Measurements from ENCODE around the gene PLK5. TPM values are rescaled to one million over a fixed set of nuclear protein-coding genes. Genes with fewer than 3 reads are reported as not detected.

The PLK5 gene
- total RNA-seq, 2 experiments from 2014 or later = not detected

DNA sequence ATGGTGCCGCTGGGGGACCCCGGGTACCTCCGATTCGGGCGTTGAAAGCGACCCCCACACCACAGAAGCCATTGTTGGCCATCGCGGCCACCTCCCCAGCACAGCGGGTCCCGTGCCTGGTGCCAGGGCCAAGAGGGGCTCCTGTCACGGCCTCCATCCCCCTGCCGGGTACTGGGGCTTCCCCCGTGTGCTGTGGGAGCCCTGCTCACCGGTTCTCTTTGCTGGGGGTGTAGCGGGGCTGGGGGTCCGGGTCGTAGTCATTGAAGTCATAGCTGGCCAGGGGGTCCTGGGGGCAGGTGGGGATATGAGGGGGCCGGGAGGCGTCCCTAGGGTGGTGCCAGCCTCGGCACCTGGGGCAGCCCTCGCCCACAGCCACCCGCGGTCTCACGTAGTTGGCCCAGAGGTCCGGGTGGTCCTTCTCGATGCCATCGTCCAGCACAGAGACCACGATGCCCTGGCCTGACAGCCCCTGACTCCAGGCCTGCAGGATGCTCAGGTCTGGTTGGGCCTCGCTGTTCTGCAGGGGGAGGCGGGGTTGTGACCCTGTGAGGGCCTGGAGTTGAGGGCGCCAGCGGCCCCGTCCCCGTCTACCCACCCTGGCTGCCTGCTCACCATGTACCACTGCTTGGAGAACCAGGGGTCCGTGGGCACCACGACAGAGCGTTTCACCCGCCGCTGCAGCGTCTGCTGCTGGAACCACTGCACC, 36.1 kb upstream of the PLK5 start:
- Mint-ChIP-seq H3K9me3 (no peaks in the 10 kb centered on the region), H3K27me3 (peaks cover 4% of the 10 kb centered on the region), H3K4me3 (no peak overlapping the region), H3K36me3 (no peaks in the 10 kb centered on the region), H3K27ac (no peak overlapping the region), H3K4me1 (peaks cover 9% of the 10 kb centered on the region)
- no peak for DNase-seq

DNA sequence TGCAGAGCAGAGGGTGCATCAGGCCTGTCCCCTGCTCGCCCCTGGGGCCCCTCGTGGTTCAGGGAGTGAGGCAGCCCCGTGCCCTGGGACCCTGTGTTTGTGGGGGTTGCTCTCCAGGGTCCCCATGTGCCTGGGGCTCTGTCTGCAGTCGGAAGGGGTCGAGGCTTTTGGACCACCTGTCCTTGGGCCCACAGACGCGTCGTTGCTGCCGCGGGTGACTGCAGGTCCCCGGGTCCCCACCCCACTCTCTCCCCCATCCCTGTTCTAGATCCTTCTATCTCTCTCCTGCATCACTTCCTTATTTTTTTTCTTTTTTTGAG, 35.6 kb upstream of the PLK5 start:
- peaks cover 4% of the 10 kb centered on the region for H3K27me3 Mint-ChIP-seq
- no peak overlapping the region for H3K4me3 Mint-ChIP-seq
- no peak overlapping the region for H3K27ac Mint-ChIP-seq
- no peak for DNase-seq
- peaks cover 9% of the 10 kb centered on the region for H3K4me1 Mint-ChIP-seq
- H3K9me3 Mint-ChIP-seq = no peaks in the 10 kb centered on the region
- H3K36me3 Mint-ChIP-seq = no peaks in the 10 kb centered on the region

DNA sequence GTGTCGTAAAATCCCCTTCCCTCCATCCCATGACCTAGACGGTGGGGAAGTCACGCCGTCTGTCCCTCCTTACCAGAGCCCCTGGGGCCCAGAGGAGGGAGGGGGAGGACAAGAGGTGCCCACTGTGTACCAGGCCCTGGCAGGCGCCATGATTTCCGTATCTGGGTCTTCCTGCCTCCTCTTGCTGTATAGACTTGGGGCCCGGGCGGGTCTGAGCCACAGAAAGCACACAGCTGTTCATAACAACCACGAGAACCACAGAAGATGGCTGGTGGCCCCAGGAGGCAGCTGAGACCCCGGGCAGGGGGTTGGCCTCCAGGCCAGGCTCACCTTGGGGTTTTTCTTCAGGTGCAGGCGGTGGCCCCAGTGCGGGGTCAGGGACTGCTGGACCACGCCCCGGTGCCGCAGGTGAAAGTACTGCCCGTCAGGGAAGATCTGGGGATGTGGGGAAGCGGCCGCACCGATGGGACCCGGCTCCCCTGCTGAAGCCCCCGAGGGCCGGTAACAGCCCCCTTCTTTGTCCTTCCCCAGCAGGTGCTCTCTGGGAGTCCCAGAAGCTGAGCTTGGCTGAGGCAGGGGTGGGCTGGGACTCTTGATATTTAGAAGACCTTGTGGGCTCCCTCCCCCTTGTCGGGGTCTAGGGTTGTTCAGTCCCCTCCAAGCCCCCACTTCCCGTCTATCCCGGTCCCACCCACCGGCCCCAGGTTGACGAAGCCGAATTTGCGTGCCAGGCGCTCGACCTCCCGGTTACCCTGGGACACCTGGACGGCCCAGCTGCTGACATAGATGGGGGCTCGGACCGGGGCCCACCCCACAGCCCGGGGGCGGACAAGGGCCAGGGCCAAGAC, 34.2 kb upstream of the PLK5 start:
- no peak overlapping the region for H3K27ac Mint-ChIP-seq
- peaks cover 9% of the 10 kb centered on the region for H3K4me1 Mint-ChIP-seq
- no peaks in the 10 kb centered on the region for H3K9me3 Mint-ChIP-seq
- DNase-seq = no peak
- no peaks in the 10 kb centered on the region for H3K36me3 Mint-ChIP-seq
- peaks cover 4% of the 10 kb centered on the region for H3K27me3 Mint-ChIP-seq
- H3K4me3 Mint-ChIP-seq = peak overlapping the region; percentile 63

DNA sequence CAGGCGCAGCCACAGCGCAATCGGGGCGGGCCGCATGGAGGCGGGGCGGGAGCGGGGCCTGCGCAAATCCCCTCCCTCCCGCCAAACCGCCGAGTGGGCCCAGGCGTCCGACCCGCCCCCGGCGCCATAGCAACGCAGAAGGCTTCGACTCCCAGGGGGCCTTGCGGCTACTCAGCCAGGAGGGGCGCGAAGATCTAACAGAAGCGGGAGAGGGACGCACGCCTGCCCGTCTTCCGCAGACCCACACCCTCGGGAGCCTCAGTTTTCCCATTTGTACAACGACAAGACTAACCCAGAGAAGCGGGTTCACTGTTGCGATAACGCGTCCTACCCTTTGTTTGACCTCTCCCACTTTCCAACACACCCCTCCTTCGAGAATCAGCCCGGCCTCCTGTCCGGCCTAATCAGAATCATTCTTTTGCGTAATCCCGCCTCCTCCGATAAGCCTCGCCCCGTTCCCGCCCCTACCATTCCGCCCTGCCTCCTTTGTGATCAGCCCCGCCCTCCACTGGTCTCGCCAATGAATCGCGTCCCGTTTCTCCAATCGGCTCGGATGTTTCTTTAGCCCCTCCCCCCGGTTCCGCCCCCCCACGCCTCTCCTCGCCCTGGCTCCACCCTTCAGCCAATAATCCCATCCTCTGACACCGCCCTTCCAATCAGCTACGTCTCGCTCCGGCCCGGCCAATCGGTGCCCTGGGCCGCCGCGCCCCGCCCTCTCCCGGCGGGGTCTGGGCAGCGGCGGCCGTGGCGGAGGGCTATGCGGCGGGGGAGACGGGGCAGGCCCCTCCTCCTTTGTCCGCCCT, 33.4 kb upstream of the PLK5 start, which contains the start of gene PCSK4:
TSS of gene PCSK4 (minus strand) at position 40 of the 803 bp plus-strand sequence. CDS start at position 36, 4 bp downstream.
- H3K36me3 Mint-ChIP-seq = no peaks in the 10 kb centered on the region

DNA sequence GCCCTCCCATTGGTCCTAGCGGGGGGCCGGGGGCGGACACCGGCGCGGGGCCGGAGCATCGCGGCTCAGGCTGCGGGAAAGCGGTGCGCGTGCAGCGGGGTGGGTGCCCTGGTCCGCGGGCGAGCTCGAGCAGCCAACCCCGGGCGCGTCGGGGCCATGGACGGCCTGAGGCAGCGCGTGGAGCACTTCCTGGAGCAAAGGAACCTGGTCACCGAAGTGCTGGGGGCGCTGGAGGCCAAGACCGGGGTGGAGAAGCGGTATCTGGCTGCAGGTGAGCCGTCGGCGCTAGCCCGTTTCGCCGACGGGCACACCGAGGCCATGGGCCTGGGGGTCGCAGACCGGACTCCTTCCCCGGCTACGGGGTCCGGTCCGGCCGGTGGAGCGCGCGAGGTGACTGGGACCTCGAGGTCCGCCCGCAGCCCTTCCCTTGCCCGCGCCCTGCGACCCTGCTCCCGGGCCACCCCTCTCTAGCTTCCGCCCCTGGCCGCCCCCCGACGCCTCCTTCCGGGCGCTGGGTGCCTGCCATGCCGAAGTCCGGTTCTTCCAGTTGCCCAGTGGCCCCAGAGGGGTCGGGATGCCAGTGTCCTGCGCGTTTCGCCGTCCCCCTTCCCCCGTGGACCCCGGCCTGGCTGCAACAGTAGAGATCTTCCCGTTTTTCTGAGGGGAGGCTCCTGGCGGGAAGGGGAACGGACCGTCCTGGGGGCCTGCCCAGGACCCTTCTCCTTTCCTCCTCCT, 32.6 kb upstream of the PLK5 start, which contains the start of gene REEP6:
TSS of gene REEP6 (plus strand) at position 68 of the 735 bp plus-strand sequence. CDS start at position 157, 89 bp downstream.
- H3K36me3 Mint-ChIP-seq = no peaks in the 10 kb centered on the region
- H3K9me3 Mint-ChIP-seq = no peaks in the 10 kb centered on the region
- peaks cover 9% of the 10 kb centered on the region for H3K4me1 Mint-ChIP-seq
- no peak for DNase-seq
- H3K27me3 Mint-ChIP-seq = peaks cover 4% of the 10 kb centered on the region
- H3K27ac Mint-ChIP-seq = peak within 1 kb of the TSS; percentile 57
- H3K4me3 Mint-ChIP-seq = peak within 1 kb of the TSS; percentile 76

More for the DNA sequence above, 33.4 kb upstream of the PLK5 start, which contains the start of gene PCSK4:
- Mint-ChIP-seq H3K4me1 (peaks cover 9% of the 10 kb centered on the region), H3K4me3 (peak within 1 kb of the TSS; percentile 76), H3K27me3 (peaks cover 4% of the 10 kb centered on the region), H3K9me3 (no peaks in the 10 kb centered on the region), H3K27ac (peak within 1 kb of the TSS; percentile 57)
- peak; percentile 94 for DNase-seq

DNA sequence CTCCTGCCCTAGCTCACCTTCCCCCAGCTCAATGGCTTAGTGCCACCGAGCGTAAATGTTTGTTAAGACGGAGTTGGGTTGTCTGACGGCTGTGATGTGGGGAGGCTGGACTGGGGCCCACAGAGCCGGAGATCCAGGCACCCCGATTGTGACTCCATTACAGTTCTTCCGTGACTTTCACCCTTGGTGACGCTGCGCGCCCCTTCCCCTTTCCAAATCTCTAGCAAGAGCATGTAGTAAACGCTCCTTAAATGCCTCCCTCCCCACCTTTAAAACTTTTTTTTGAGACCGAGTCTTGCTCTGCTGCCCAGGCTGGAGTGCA, 32.1 kb upstream of the PLK5 start:
- no peak overlapping the region for H3K27ac Mint-ChIP-seq
- H3K36me3 Mint-ChIP-seq = no peaks in the 10 kb centered on the region
- peak overlapping the region; percentile 61 for H3K4me3 Mint-ChIP-seq

DNA sequence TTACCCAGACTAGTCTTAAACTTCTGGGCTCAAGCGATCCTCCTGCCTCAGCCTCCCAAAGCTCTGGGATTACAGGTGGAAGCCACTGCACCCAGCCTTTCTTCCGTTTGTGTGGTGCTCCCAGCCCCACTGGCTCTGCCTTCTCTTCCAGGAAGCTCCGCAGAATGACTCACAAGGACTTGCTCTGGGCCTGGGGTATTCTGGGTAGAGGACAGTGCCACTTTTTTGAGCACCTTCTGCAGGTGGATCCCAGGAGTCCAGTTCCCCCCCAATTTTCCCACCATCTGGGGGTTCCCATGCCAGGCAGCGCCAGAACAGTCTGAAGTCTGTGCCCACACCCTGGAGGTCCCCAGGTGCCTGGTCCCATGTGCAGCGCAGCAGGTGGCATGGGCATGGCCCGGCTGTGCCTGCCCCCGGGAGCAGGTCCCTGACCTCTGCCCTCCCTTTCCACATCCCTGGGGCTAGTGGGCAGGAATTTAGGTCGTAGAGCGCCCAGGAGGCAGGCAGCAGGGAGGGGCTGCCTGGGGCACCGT, 31.3 kb upstream of the PLK5 start:
- DNase-seq = no peak
- no peaks in the 10 kb centered on the region for H3K36me3 Mint-ChIP-seq
- no peaks in the 10 kb centered on the region for H3K9me3 Mint-ChIP-seq
- H3K4me3 Mint-ChIP-seq = no peak overlapping the region
- H3K27me3 Mint-ChIP-seq = peaks cover 4% of the 10 kb centered on the region
- H3K4me1 Mint-ChIP-seq = peaks cover 9% of the 10 kb centered on the region
- H3K27ac Mint-ChIP-seq = no peak overlapping the region

More for the DNA sequence above, 32.1 kb upstream of the PLK5 start:
- Mint-ChIP-seq H3K4me1 (peaks cover 9% of the 10 kb centered on the region), H3K27me3 (peaks cover 4% of the 10 kb centered on the region), H3K9me3 (no peaks in the 10 kb centered on the region)
- no peak for DNase-seq

DNA sequence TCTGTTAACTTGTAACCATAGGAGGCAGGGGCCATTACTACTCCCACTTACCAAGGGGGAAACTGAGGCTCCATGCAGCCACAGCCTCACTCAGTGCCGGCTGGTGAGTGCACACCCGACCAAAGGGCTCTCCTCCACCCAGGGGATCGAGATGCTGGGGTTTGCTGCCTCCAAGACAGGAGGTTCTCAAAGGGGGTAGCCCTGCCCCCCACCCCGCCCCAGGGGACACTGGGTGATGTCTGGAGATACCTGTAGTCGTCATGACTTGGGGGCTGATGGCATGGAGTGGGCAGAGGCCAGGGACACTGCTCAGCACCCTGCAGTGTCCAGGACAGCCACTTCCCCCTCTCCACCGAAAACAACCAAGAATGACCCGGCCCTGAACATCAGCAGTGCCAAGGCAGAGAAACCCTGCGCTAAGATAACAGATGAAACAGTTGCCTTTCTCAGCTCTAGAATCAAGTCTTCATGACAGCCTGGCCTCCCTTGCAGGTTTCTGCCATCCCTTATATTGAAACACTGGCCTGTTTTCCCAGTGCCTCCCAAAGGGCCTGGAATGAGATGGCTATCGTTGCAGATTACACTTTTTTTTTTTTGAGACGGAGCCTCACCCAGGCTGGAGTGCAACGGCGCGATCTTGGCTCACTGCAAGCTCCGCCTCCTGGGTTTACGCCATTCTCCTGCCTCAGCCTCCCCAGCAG, 29.6 kb upstream of the PLK5 start:
- Mint-ChIP-seq H3K27ac (no peak overlapping the region), H3K9me3 (no peaks in the 10 kb centered on the region), H3K36me3 (no peaks in the 10 kb centered on the region), H3K4me1 (peaks cover 9% of the 10 kb centered on the region), H3K4me3 (no peak overlapping the region), H3K27me3 (peaks cover 4% of the 10 kb centered on the region)
- DNase-seq = no peak

DNA sequence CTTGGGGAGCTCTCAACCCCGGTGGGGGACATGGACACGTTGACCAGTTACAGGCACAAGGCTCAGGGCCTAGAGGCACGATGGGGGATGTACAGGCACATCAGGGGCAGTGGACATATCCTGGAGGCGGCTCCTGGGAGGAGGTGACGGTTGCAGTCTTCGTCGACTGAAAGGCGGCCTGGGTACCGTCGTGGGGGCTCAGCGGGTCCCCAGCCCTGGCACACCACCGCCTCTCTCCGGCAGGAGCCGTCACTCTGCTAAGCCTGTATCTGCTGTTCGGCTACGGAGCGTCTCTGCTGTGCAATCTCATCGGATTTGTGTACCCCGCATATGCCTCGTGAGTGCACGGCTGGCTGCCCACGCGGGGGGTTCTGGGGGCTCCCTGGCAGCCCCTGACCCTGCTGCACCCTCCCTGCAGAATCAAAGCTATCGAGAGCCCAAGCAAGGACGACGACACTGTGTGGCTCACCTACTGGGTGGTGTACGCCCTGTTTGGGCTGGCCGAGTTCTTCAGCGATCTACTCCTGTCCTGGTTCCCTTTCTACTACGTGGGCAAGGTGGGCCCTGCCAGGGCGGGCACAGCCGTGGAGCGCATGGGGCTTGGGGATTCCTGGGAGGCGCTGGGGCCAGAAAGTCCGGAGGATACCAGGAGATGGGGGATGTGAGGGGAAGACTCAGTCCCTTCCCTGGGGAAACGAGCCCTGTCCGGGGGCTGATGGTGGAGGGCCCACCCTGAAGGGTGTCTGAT, 28.7 kb upstream of the PLK5 start:
- Mint-ChIP-seq H3K4me1 (peaks cover 5% of the 10 kb centered on the region), H3K27ac (no peak overlapping the region), H3K36me3 (no peaks in the 10 kb centered on the region), H3K4me3 (no peak overlapping the region), H3K27me3 (peaks cover 4% of the 10 kb centered on the region), H3K9me3 (no peaks in the 10 kb centered on the region)
- DNase-seq = no peak

DNA sequence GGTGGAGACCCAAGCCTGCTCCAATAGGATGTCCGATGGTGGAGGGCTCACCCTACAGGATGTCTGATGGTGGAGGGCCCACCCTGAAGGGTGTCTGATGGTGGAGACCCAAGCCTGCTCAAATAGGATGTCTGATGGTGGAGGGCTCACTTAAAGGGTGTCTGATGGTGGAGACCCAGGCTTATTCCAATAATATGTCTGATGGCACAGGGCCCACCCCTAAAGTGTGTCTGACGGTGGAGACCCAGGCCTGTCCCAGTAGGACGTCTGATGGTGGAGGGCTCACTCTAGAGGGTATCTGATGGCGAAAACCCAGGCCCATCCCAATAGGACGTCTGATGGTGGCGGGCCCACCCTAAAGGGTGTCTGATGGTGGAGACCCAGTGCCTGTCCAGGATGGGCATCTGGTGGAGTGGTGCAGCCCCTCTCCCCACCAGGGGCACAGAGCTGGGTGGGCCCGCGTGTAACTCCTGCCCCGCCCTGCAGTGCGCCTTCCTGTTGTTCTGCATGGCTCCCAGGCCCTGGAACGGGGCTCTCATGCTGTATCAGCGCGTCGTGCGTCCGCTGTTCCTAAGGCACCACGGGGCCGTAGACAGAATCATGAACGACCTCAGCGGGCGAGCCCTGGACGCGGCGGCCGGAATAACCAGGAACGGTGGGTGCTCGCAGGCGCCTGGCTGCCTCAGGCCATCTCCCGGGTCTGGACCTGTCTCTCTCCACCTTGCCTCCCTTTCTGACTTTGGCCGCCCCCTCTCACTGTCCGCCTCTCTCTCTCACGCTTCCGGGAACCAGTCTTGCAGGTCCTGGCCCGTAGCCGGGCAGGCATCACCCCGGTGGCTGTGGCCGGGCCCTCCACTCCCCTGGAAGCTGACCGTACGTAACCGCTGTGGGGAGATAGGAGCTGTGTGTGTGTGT, 27.8 kb upstream of the PLK5 start:
- DNase-seq = no peak
- H3K36me3 Mint-ChIP-seq = no peaks in the 10 kb centered on the region
- H3K4me3 Mint-ChIP-seq = no peak overlapping the region
- no peaks in the 10 kb centered on the region for H3K9me3 Mint-ChIP-seq
- H3K4me1 Mint-ChIP-seq = peaks cover 5% of the 10 kb centered on the region
- peaks cover 4% of the 10 kb centered on the region for H3K27me3 Mint-ChIP-seq
- H3K27ac Mint-ChIP-seq = no peak overlapping the region

DNA sequence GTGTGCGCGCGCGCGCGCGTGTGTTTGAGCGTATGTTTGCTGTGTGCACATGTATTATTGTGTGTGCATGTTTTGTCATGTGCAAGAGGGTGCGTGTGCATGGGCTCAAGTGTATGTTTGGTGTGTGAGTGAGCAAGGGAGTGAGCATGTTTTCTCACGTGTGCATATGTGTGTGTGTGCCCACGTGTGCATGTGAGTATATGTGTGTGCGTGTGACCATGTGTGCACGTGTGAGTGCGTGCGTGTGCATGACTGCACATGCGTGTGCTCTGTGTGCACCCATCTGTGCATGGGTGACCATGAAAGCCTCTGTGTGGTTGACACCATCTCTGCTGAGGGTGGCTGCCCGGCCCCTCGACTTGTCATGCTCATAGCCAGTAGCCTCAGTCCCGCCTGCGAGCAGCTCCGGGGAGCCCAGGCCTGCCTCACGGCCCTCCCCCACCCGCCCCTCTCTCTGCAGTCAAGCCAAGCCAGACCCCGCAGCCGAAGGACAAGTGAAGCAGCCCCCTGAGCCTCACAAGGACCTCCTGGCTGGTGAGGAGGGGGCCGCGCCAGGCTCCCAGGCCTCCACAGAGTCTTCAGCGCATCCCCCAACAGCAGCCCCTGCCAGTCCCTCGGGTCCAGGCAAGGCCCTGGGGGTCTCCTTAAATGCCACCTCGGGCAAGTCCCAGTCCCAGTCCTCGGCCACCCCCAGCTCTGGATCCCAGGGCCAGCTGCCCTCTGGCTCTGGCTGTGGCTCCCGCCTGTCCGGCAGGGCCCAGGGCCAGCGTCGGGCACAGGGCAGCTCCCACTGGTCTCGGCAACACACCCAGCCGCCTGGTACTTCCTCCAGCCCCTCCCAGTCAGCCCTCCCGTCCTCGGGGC, 26.9 kb upstream of the PLK5 start:
- Mint-ChIP-seq H3K36me3 (no peaks in the 10 kb centered on the region), H3K27ac (no peak overlapping the region), H3K4me3 (no peak overlapping the region)

More for the DNA sequence above, 26.9 kb upstream of the PLK5 start:
- no peak for DNase-seq
- Mint-ChIP-seq H3K27me3 (no peaks in the 10 kb centered on the region), H3K4me1 (peaks cover under 1% of the 10 kb centered on the region), H3K9me3 (no peaks in the 10 kb centered on the region)

Measured in activated naive CD8-positive, alpha-beta T cell treated with anti-CD3 and anti-CD28 coated beads for 36 hours (primary cell).